ENCODE data around the gene GARRE1.
"Not testable (repeated sequence)": the region's sequence is repeated elsewhere in the genome, so short reads cannot be mapped to it uniquely, and the experiment has no call there.

GARRE1 gene

GRCh38 chr19:34254046-34254697 is at the start of gene GARRE1:
TSS of gene GARRE1 (plus strand) at chr19:34254554. CDS start at chr19:34300474, 45,920 bp downstream.
- FAIRE-seq, result no peak

- FAIRE-seq, result not testable (repeated sequence)
These were observed 49.0 kb upstream of the GARRE1 start for GRCh38 chr19:34205324-34205723.

GRCh38 chr19:34208291-34208884 is 46.0 kb upstream of the GARRE1 start:
- no peak for FAIRE-seq

GRCh38 chr19:34209726-34210125 is 44.6 kb upstream of the GARRE1 start:
- no peak for FAIRE-seq

GRCh38 chr19:34213283-34213682 is 41.1 kb upstream of the GARRE1 start:
- FAIRE-seq, result no peak

- FAIRE-seq, result no peak
These were observed 40.3 kb upstream of the GARRE1 start for GRCh38 chr19:34214040-34214439.

GRCh38 chr19:34215006-34215665 is 39.2 kb upstream of the GARRE1 start:
- FAIRE-seq, result no peak

- no peak for FAIRE-seq
These were observed 38.7 kb upstream of the GARRE1 start for GRCh38 chr19:34215666-34216038.

- FAIRE-seq, result not testable (repeated sequence)
These were observed 37.6 kb upstream of the GARRE1 start for GRCh38 chr19:34216745-34217219.

GRCh38 chr19:34217952-34218817 is 36.2 kb upstream of the GARRE1 start:
- no peak for FAIRE-seq

GRCh38 chr19:34218818-34219164 is 35.6 kb upstream of the GARRE1 start:
- FAIRE-seq, result no peak

- peak; percentile 9 for FAIRE-seq
These were observed 33.8 kb upstream of the GARRE1 start for GRCh38 chr19:34220472-34221063.

GRCh38 chr19:34222386-34222785 is 32.0 kb upstream of the GARRE1 start:
- FAIRE-seq, result no peak

- FAIRE-seq, result no peak
These were observed 29.2 kb upstream of the GARRE1 start for GRCh38 chr19:34224996-34225658.

- no peak for FAIRE-seq
These were observed 28.7 kb upstream of the GARRE1 start for GRCh38 chr19:34225659-34226015.

GRCh38 chr19:34226036-34226435 is 28.3 kb upstream of the GARRE1 start:
- FAIRE-seq, result no peak

GRCh38 chr19:34228347-34228746 is 26.0 kb upstream of the GARRE1 start:
- FAIRE-seq, result no peak

- no peak for FAIRE-seq
These were observed 25.6 kb upstream of the GARRE1 start for GRCh38 chr19:34228762-34229161.

GRCh38 chr19:34229721-34230120 is 24.6 kb upstream of the GARRE1 start:
- no peak for FAIRE-seq

GRCh38 chr19:34230820-34231219 is 23.5 kb upstream of the GARRE1 start:
- no peak for FAIRE-seq

GRCh38 chr19:34231439-34231838 is 22.9 kb upstream of the GARRE1 start:
- FAIRE-seq, result no peak

Measured in A204.1 (cell line).